RWPE2 (cell line): Measurements from ENCODE around the gene TRIB2.

Experiments used
- ATAC-seq: fragments of 200-7000 bp; cut with Tn5 transposase; 3 replicates; pipeline ENCODE4 v1.9.1; 2021; ENCODE audit warnings: low read depth
- DNase-seq: peaks from one replicate; pipeline ENCODE4 v3.0.0-alpha.2; 2020; ENCODE audit warnings: low spot score
- H3K27ac ChIP-seq: fragments of 450-650 bp; 2 replicates; pipeline ENCODE4 v1.5.1; 2017; ENCODE audit warnings: mild to moderate bottlenecking; ENCODE audit not compliant: poor library complexity, severe bottlenecking
- H3K27me3 ChIP-seq: fragments of 250-450 bp; sonication (Bioruptor Pico); 2 replicates; pipeline ENCODE4 v1.5.1; 2021; ENCODE audit warnings: mild to moderate bottlenecking, moderate library complexity; ENCODE audit not compliant: insufficient read depth, poor library complexity, severe bottlenecking
- H3K36me3 ChIP-seq: fragments of 250-450 bp; sonication (Bioruptor Pico); 2 replicates; pipeline ENCODE4 v1.5.1; 2020; ENCODE audit warnings: low read depth, mild to moderate bottlenecking, moderate library complexity
- H3K4me1 ChIP-seq: fragments of 250-450 bp; sonication (Bioruptor Pico); 2 replicates; pipeline ENCODE4 v1.5.1; 2021; ENCODE audit warnings: mild to moderate bottlenecking, moderate library complexity; ENCODE audit not compliant: insufficient read depth, poor library complexity, severe bottlenecking
- H3K4me3 ChIP-seq: fragments of 250-450 bp; sonication (Bioruptor Pico); 2 replicates; pipeline ENCODE4 v1.5.1; 2021; ENCODE audit warnings: mild to moderate bottlenecking, moderate library complexity; ENCODE audit not compliant: severe bottlenecking
- H3K9me3 ChIP-seq: fragments of 250-450 bp; sonication (Bioruptor Pico); 2 replicates; pipeline ENCODE4 v1.5.1; 2021; ENCODE audit warnings: mild to moderate bottlenecking, moderate library complexity; ENCODE audit not compliant: severe bottlenecking
- CTCF ChIP-seq: fragments of 450-650 bp; IDR thresholded peaks from one replicate; pipeline ENCODE4 v1.5.1; 2017; ENCODE audit warnings: mild to moderate bottlenecking, moderate library complexity; ENCODE audit not compliant: poor library complexity, severe bottlenecking

The TRIB2 gene

GRCh38 chr2:12742891-12743290, 26.2 kb downstream of the TRIB2 start:
- peaks cover 14% of the 10 kb centered on the region for H3K36me3 ChIP-seq
- no peak overlapping the region for H3K4me3 ChIP-seq
- TF ChIP-seq CTCF: no peak
- H3K9me3 ChIP-seq: no peaks in the 10 kb centered on the region
- no peak overlapping the region for H3K27ac ChIP-seq
- H3K27me3 ChIP-seq: no peaks in the 10 kb centered on the region
- DNase-seq: no peak
- no peaks in the 10 kb centered on the region for H3K4me1 ChIP-seq
- ATAC-seq: no peak

DNA sequence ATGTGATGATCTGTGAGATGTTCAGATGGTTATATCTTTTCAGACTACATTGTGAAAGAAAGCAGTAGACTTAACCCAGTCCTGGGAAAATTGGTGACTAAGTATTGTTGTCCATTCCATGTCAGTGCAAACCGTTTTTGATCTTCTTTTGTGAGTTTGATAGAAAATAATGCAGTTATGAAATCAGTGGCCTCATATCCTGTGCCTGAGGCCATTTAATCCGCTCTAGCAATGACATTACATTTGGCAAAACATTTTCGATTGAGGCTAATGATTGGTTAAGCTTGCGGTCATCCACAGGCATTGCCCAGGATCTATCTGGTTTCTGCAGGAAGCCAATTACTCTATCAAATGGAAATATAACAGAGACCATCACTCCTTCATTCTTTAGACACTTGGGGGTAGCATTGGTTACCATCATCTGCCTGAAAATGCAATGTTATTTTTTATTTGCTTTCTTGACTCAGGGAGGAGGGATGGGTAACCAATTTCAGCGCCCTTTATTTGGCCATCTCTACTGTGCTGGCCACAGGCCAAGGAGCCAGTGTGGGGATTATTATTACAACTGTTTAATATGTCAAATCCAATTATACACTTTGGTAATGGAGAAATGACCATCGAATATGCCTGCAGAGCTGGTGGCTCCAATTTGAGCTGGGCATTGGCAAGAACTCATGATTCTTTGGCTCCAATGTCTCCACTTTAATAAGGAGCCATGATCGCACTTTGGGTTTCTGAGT, 33.6 kb downstream of the TRIB2 start:
- ATAC-seq (no peak), DNase-seq (no peak)
- no peak overlapping the region for H3K4me3 ChIP-seq
- no peak overlapping the region for H3K27ac ChIP-seq
- no peaks in the 10 kb centered on the region for H3K9me3 ChIP-seq
- no peak for TF ChIP-seq CTCF
- H3K4me1 ChIP-seq: no peaks in the 10 kb centered on the region
- H3K36me3 ChIP-seq: no peaks in the 10 kb centered on the region
- H3K27me3 ChIP-seq: no peaks in the 10 kb centered on the region

GRCh38 chr2:12754643-12755042, 37.9 kb downstream of the TRIB2 start:
- DNase-seq (no peak), ATAC-seq (no peak)
- Histone ChIP-seq H3K4me3 (no peak overlapping the region), H3K27ac (no peak overlapping the region), H3K4me1 (peaks cover 8% of the 10 kb centered on the region), H3K9me3 (no peaks in the 10 kb centered on the region), H3K36me3 (no peaks in the 10 kb centered on the region), H3K27me3 (no peaks in the 10 kb centered on the region)
- no peak for TF ChIP-seq CTCF

DNA sequence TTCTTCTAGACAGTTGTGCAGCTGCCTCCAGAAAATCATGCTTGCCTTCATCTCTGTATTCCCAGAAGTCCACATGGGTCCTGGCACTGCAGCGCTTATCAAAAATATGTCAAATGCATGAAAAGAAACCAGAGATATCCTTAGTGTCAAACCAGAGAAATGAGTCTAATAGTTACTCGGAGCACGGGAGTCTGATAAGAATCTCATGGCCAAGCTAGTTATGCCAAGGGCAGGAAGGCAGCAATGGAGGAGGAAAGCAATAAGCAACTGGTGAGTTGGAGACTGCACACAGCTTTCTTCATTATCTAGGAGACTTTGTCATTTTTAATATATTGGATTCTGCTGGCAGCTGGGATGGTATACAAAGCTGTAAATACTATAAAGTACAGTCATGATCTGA, 38.6 kb downstream of the TRIB2 start:
- no peaks in the 10 kb centered on the region for H3K27me3 ChIP-seq

More for the DNA sequence above, 38.6 kb downstream of the TRIB2 start:
- Histone ChIP-seq H3K36me3 (no peaks in the 10 kb centered on the region), H3K4me1 (peaks cover 10% of the 10 kb centered on the region), H3K27ac (no peak overlapping the region), H3K9me3 (no peaks in the 10 kb centered on the region), H3K4me3 (no peak overlapping the region)
- ATAC-seq (no peak), DNase-seq (no peak)
- no peak for TF ChIP-seq CTCF
